ENCODE data around the gene SRCAP. TPM values are rescaled to one million over a fixed set of nuclear protein-coding genes. Genes with fewer than 3 reads are reported as not detected.

Gene SRCAP
- total RNA-seq, 1 donor from 2014 or later: 60.1 TPM

DNA sequence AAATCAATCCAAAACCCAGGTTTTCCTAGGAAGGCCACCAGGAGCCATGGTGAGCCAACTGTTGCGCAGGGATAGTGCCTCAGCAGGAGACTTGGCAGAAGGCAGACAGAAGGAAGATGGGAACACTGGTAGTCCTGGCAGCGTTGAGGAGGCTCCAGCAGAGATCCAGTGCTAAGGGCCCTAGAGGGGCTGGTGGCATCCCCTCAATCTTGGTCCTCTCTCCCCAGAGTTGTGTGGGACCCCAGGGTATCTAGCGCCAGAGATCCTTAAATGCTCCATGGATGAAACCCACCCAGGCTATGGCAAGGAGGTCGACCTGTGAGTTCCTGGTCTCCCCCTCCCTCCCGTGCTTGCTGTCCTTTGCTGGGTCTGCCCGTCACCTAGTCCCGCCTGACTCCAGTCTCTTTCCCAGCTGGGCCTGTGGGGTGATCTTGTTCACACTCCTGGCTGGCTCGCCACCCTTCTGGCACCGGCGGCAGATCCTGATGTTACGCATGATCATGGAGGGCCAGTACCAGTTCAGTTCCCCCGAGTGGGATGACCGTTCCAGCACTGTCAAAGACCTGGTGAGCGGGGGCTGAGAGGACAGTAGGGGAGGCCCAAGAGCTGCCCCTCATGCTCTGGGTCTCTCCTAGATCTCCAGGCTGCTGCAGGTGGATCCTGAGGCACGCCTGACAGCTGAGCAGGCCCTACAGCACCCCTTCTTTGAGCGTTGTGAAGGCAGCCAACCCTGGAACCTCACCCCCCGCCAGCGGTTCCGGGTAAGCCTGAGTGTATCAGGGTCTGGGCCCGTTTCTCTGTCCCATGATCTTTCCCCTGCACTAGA lies 57.2 kb downstream of the SRCAP start:
- DNase-seq: no peak
- Mint-ChIP-seq H3K4me3 (ENCODE audit: unreplicated experiment) (no peak overlapping the region), H3K27me3 (ENCODE audit: unreplicated experiment) (peaks cover 7% of the 10 kb centered on the region), H3K36me3 (ENCODE audit: unreplicated experiment) (peaks cover 6% of the 10 kb centered on the region), H3K9me3 (ENCODE audit: unreplicated experiment) (peaks cover 6% of the 10 kb centered on the region), H3K27ac (ENCODE audit: unreplicated experiment) (no peak overlapping the region), H3K4me1 (ENCODE audit: low read depth, unreplicated experiment) (peaks cover 6% of the 10 kb centered on the region)
- TF ChIP-seq, protein P1, sequence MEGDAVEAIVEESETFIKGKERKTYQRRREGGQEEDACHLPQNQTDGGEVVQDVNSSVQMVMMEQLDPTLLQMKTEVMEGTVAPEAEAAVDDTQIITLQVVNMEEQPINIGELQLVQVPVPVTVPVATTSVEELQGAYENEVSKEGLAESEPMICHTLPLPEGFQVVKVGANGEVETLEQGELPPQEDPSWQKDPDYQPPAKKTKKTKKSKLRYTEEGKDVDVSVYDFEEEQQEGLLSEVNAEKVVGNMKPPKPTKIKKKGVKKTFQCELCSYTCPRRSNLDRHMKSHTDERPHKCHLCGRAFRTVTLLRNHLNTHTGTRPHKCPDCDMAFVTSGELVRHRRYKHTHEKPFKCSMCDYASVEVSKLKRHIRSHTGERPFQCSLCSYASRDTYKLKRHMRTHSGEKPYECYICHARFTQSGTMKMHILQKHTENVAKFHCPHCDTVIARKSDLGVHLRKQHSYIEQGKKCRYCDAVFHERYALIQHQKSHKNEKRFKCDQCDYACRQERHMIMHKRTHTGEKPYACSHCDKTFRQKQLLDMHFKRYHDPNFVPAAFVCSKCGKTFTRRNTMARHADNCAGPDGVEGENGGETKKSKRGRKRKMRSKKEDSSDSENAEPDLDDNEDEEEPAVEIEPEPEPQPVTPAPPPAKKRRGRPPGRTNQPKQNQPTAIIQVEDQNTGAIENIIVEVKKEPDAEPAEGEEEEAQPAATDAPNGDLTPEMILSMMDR (IDR thresholded peaks at IDR 0.05; ENCODE audit: partially characterized antibody, unreplicated experiment): no peak

- DNase-seq: no peak
- H3K4me1 Mint-ChIP-seq (ENCODE audit: low read depth, unreplicated experiment): peaks cover 6% of the 10 kb centered on the region
- H3K36me3 Mint-ChIP-seq (ENCODE audit: unreplicated experiment): peaks cover 6% of the 10 kb centered on the region
- TF ChIP-seq, protein P1 (IDR thresholded peaks at IDR 0.05; ENCODE audit: partially characterized antibody, unreplicated experiment): no peak
- peaks cover 5% of the 10 kb centered on the region for H3K27me3 Mint-ChIP-seq (ENCODE audit: unreplicated experiment)
- no peak overlapping the region for H3K27ac Mint-ChIP-seq (ENCODE audit: unreplicated experiment)
- peaks cover 4% of the 10 kb centered on the region for H3K9me3 Mint-ChIP-seq (ENCODE audit: unreplicated experiment)
- H3K4me3 Mint-ChIP-seq (ENCODE audit: unreplicated experiment): no peak overlapping the region
Observed at GRCh38 chr16:30756781-30757100, 57.8 kb downstream of the SRCAP start.

DNA sequence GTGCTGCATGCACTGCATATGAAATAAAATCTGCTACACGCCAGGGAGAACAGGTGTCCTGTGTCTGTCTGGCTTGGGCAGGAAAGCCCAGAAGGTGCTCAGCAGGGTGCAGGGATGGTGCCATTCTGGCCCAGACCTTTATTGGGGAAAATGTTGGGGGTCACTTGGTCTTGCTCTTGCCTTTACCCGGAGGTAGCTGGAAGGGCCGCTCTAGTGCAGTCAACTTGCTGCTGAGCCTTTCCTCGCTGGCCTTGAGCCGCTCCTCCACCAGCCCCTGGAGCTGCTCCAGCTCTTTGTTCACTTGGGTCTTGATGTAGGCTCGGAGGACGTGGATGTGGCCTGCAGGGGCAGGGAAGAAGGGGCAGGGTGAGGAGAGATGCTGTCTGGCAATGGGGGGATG lies 58.3 kb downstream of the SRCAP start:
- Mint-ChIP-seq H3K27me3 (ENCODE audit: unreplicated experiment) (peaks cover 5% of the 10 kb centered on the region), H3K9me3 (ENCODE audit: unreplicated experiment) (peaks cover 4% of the 10 kb centered on the region), H3K4me1 (ENCODE audit: low read depth, unreplicated experiment) (peaks cover 6% of the 10 kb centered on the region), H3K27ac (ENCODE audit: unreplicated experiment) (no peak overlapping the region), H3K4me3 (ENCODE audit: unreplicated experiment) (no peak overlapping the region), H3K36me3 (ENCODE audit: unreplicated experiment) (peaks cover 6% of the 10 kb centered on the region)
- DNase-seq: no peak
- TF ChIP-seq, protein P1 (IDR thresholded peaks at IDR 0.05; ENCODE audit: partially characterized antibody, unreplicated experiment): no peak

DNA sequence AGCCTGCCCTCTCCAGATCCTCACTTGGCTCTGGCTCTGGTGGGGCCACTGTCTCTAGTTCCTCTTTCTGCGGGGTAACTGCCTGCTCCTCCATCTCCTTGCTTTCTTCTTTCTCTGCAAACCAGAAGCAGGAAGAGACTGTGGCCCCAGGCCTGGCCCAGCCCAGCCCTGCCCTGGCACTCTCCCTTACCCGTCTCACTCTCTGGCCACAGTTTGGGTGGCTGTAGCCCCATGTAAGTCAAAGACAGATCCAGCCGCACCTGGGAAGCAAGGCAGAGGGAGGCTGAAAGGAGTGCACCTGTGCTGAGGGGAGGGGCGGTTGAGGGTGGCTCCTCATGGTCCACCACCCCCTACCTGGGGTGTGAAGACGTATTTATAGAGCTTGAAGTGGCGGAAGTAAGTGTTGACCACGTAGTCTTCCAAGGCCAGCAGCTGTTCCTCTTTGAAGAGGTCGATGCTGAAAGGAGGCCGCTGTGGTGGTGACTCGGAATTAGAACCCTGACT lies 60.1 kb downstream of the SRCAP start:
- peaks cover 13% of the 10 kb centered on the region for H3K4me1 Mint-ChIP-seq (ENCODE audit: low read depth, unreplicated experiment)

More for the DNA sequence above, 60.1 kb downstream of the SRCAP start:
- TF ChIP-seq, protein P1 (IDR thresholded peaks at IDR 0.05; ENCODE audit: partially characterized antibody, unreplicated experiment): no peak
- peaks cover 6% of the 10 kb centered on the region for H3K36me3 Mint-ChIP-seq (ENCODE audit: unreplicated experiment)
- H3K9me3 Mint-ChIP-seq (ENCODE audit: unreplicated experiment): peaks cover 7% of the 10 kb centered on the region
- H3K27me3 Mint-ChIP-seq (ENCODE audit: unreplicated experiment): peaks cover 5% of the 10 kb centered on the region
- no peak overlapping the region for H3K4me3 Mint-ChIP-seq (ENCODE audit: unreplicated experiment)
- DNase-seq: no peak
- H3K27ac Mint-ChIP-seq (ENCODE audit: unreplicated experiment): no peak overlapping the region
